ENCODE data around the gene OR6K3.
"Not testable (repeated sequence)": the region's sequence is repeated elsewhere in the genome, so short reads cannot be mapped to it uniquely, and the experiment has no call there.

OR6K3 gene, protein sequence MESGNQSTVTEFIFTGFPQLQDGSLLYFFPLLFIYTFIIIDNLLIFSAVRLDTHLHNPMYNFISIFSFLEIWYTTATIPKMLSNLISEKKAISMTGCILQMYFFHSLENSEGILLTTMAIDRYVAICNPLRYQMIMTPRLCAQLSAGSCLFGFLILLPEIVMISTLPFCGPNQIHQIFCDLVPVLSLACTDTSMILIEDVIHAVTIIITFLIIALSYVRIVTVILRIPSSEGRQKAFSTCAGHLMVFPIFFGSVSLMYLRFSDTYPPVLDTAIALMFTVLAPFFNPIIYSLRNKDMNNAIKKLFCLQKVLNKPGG

DNA sequence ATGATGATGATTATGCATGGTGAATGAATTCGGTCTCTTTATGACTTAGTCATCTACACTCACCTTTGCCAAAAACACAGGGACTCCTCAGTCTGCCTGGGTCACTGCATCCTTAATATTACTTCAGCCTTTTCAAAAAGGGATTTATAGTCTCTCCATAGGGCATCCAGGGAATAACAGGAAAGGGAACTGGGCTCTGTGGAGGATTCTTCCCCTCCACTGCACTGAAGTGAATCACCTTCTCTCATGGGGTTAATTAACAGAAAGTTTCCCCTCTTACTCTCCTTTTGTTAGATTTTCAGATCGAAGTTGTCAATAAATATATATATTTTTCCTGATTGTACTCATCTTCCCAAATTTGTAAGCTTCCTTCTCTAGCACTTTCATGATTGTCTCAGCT lies at the start of gene OR6K3:
OR6K3 (minus strand) TSS at position 101 of the 400 bp plus-strand sequence. CDS start 2,605 bp downstream, outside the sequence.
- FAIRE-seq (no peak), DNase-seq (ENCODE audit: low spot score) (no peak)

DNA sequence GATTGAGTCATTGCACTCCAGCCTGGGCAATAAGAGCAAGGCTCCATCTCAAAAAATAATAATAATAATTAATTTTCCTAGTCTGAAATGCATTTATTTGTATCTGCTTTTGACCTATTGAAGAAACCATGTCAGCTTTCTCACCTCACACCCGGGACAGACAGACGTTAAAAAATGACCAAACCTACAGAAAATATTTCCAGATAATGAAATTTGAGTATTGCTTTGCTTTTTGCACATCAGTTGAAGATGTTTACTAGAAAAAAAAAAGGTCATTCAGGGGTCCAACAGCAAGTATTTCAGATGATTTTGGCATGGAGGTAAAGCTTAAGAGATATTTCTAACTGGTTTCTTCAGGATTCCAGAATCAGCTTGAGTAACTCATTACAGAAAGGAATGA lies 33.9 kb upstream of the OR6K3 start, which contains the start of gene OR6K6:
OR6K6 (plus strand) TSS at position 301 of the 400 bp plus-strand sequence. CDS start 168 bp downstream, outside the sequence.
- FAIRE-seq (no peak), DNase-seq (ENCODE audit: low spot score) (no peak)

DNA sequence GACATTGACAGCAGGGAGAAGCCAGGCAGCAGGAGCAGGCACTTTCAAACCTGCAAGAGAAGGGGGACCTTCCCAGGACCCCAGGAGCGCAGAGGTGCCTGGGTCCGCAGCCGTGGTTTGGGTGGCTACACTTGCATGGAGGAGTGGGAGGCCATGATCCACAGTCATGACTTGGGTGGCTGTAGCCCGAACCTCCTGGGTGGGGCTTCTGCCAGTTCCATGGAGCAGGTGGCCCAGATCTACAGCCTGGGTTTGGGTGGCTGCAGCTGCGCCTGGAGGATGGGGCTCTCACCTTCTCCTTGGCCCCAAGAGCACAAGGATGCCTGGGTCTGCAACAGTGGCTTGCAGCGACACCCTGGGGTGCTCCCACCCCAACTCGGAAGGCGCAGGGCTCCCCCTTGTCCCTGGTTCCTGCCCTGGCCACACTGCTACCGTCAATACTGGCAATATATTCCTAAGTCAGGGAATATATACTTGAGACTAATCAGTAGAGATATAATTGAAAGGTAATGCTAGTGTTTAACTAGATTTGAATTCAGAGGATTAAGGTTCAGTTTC lies 31.7 kb upstream of the OR6K3 start:
- DNase-seq (ENCODE audit: low spot score), result no peak
- no peak for FAIRE-seq

DNA sequence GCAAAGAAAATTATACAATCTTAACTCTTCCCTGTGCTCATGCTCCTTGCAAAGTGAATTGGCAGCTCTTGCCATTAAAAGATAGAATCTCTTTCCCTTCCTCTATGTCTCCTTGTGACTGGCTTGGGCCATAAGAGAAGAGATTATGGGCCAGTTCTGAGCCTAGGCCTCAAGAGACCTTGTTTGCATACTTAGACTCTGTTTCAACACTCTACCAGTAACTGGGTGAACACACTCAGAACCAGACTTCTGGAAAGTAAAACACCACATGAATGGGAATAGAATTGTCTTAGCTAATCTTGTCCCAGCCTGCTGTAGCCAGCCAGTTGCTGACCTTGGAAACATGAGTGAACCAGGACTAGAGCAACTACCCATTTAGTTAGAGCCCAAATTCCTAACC lies 15.3 kb upstream of the OR6K3 start:
- no peak for DNase-seq (ENCODE audit: low spot score)
- no peak for FAIRE-seq

DNA sequence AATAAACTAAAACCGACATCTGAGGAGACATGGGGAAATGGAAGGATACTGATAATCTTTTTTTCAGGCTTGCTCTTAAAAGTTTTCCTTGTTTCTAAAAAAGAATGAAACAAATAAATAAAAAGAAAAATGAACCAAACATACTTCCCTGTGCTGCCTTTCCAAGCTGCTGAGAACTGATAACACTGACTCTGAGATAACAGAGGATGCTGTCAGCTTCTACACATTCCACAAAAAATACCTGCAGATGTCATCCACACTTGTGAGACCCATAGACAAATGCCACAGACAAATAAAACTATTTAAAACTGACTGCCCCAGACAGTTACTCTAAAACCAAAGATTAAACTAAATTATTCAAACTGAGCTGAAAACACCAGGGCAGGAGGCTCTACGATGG lies 12.0 kb upstream of the OR6K3 start:
- FAIRE-seq (no peak), DNase-seq (ENCODE audit: low spot score) (no peak)

DNA sequence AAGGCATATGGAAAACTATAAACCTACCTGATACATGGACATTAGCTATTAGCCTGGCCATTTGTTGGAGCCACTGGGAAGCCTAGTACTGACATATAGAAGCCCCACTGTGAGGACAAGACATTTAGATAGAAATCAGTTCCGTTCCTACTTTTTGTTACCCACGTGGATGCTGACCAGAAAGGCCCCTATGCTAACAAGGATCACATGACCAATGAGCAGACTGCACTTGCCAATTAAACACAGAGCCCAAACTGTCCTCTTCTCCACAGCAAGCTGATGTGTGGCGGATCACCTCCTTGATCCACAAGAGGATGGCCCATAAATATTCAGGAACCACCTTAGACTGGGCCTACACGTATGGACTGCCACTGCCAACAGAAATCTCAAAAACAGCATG lies 11.2 kb upstream of the OR6K3 start:
- DNase-seq (ENCODE audit: low spot score) (no peak), FAIRE-seq (no peak)

DNA sequence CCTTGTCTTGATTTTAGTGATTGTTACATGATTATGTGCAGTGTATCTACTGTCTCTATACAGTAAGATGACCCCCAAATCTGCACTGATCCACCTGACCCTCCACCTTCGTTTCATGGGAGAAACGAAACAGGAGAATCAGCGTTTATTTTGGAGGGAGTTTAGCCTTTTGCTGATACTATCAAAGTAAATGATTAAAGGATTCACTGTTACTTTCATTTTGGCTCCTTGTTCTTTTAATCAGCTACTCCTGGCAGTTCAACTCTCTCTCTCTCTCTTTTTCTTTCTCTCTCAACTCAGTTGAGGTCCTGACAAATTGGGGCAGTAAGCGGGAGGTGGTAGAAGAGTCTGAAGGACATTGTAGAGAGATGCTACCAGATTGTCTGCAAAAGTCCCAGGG lies 9.9 kb upstream of the OR6K3 start:
- FAIRE-seq, result no peak
- DNase-seq (ENCODE audit: low spot score), result no peak

DNA sequence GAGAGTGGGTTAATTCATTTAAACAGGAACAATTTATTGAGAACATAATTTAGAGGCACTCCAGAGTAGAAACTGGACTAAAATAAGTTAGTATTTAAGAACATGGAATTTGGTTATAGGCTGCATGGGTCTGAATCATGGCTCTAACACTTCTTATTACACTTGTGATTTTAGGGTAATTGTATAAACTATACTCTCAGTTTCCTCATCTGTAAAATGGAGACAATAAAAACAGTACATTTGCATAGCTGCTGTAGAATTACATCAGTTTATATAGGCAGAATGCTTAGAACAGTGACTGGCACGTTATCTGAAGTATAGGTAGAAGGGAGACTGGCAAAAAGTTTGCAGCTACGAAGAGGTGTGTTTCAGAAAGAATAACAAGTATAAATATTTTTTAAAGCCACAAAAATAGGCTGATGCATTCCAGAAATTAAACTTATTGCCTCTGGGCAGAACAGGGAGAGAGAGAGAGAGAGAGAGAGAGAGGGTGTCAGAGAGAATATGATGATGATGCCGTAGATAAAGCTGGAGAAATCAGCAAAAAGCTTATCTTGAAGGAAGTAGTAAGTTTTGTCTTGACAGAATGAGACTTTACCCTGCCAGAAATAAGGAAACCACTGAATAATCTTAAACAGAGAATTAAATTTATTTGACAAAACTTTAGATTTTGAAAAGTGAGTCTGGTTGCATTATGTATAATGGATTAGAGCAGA lies 8.1 kb upstream of the OR6K3 start:
- DNase-seq (ENCODE audit: low spot score) (no peak), FAIRE-seq (no peak)

DNA sequence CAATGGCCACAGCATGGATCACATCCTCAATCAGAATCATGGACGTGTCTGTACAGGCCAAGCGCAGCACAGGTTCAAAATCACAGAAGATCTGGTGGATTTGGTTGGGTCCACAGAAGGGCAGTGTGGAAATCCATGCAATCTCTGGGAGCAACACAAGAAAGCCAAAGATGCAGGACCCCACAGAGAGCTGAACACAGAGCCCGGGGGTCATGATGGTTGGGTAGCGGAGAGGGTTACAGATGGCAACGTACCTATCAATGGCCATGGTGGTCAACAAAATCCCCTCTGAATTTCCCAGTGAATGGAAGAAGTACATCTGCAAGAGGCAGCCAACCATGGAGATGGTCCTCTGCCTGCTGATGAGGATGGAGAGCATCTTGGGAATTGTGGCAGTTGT lies 3.9 kb upstream of the OR6K3 start:
- FAIRE-seq (no peak), DNase-seq (ENCODE audit: low spot score) (no peak)

DNA sequence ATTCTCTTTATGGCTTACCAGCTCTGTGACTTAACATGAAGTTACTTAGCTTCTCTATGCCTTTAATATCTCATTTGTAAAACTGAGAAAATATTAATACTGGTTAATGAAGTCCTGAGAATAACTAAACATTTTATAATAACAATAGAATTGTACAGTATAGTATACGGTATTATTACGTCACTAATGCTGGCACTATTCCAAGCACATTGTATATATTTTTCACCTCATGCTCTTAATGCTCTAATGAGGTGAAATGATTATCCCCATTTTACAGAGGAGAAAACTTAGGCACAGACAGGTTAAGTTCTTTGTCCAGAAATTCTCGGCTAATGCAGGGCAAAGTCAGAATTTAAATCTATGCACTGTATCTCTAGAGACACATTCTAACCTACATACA lies 856 bp downstream of the OR6K3 start:
- DNase-seq (ENCODE audit: low spot score) (no peak), FAIRE-seq (no peak)

DNA sequence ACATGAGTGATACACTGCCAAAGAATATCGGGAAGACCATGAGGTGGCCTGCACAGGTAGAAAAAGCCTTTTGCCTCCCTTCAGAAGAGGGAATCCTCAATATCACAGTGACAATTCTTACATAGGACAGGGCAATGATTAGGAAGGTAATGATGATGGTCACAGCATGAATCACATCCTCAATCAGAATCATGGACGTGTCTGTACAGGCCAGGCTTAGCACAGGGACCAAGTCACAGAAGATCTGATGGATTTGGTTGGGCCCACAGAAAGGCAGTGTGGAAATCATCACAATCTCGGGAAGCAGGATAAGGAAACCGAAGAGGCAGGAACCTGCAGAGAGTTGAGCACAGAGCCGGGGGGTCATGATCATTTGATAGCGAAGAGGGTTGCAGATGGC lies 3.2 kb downstream of the OR6K3 start:
- no peak for FAIRE-seq
- DNase-seq (ENCODE audit: low spot score), result no peak

DNA sequence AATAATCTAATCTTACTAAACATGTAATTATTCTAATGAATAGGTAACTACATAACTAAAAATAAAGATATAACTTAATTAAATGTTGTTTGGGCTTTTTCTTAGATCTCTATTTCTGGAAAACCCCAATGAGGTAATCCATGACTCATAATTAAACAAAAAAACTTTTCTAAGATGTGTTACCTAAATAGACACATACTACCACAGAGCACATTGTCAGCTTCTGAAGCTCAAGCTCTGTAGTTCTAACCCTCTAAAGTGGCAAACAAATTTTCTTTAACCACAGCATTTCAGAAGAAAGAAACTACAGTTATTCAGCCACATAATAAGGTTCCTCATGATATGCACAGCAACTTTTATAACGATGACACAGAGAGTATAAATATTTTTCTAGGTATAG lies 4.2 kb downstream of the OR6K3 start:
- DNase-seq (ENCODE audit: low spot score) (no peak), FAIRE-seq (no peak)

DNA sequence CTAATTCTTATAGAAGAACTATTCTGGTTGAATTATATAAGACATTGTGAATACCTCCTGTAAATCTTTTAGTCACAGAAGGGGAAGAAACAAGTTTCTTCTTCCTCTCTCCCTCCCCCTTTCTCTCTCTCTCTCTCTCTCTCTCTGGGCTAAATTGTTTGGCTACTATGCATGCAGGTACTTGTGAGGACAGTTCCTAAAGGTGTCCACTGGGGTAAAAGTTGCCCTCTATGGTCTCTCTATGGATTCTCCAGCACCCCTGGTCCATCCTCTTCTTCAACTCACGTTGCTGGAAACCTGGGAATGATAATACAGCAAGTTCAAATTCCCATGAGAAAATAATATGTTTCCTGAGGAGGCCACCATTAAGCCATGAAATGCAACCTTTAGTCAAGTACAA lies 5.8 kb downstream of the OR6K3 start:
- FAIRE-seq (no peak), DNase-seq (ENCODE audit: low spot score) (no peak)

DNA sequence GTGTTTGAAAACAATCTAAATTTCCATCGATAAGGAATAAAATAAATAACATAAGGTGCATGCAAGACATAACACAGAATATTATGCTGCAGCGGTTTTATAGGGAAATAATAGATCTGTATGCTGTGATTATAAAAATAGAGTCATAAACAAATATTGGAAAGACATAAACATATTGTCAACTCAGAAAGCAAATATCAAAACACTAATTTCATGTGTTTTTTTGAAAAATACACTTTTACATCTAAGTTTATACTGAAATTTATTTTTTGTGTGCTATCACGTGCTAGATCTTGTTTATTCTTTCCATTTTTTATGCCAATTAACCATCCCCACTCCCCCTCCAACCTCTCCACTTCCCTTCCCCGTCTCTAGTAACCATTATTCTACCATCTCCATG lies 9.4 kb downstream of the OR6K3 start:
- FAIRE-seq, result no peak
- DNase-seq (ENCODE audit: low spot score), result no peak

DNA sequence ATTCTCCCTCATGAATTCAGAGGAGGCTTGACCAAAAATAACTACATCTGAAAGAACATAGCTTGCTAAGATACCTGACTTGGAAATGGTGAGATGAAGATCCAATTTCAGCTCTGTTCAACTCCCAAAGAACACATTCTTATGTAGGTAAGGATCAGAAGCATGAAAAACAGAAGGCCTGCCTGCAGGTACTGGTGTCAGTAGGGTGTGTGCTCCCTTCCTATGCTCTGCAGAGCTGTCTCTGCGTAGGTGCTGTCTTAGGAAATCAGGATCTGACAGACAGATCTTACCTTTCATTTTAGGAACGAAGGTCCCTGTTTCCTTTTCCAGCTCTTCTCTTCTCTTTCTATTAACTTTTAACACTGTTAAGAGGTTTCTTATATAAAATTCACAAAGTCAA lies 14.4 kb downstream of the OR6K3 start:
- no peak for FAIRE-seq
- no peak for DNase-seq (ENCODE audit: low spot score)

DNA sequence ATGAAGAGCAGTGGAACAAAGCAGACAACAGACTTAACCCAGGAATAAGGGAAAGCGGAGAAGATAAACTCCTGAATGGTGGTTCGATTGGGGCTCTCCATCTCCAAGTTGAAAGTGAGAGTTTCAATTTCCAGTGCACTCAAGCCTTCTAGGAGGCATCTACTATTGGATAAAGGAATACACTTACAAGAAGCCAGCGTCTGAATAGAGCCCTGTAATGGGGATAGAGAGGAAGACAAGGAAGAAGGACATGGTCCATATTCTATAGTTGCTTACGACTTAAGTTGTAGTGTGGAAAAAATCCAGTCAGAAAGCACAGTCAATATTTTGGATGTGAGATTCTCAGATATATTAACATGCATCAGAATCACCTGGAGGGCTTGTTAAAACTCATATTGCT lies 20.0 kb downstream of the OR6K3 start, which contains the start of gene OR6K2:
OR6K2 (minus strand) TSS at position 101 of the 400 bp plus-strand sequence; CDS start at position 101, 0 bp downstream.
- DNase-seq (ENCODE audit: low spot score) (no peak), FAIRE-seq (no peak)

DNA sequence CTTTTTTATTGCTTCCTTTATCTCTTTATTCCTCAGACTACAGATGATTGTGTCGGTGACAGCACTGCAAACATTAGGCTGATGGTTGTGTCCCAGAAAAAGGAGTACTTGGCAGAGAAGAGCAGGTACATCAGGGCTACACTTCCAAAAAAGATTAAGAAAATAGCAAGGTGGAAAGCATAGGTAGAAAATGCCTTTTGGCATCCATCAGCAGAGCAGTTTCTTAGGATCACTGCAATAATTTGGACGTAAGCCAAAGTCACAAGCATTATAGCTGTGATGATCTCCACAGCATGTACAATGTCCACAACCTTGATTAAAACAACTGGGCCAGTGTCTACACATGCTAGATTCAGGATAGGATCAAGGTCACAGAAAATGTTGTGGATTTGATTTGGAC lies 25.9 kb downstream of the OR6K3 start:
- peak; percentile 32 for FAIRE-seq
- no peak for DNase-seq (ENCODE audit: low spot score)

DNA sequence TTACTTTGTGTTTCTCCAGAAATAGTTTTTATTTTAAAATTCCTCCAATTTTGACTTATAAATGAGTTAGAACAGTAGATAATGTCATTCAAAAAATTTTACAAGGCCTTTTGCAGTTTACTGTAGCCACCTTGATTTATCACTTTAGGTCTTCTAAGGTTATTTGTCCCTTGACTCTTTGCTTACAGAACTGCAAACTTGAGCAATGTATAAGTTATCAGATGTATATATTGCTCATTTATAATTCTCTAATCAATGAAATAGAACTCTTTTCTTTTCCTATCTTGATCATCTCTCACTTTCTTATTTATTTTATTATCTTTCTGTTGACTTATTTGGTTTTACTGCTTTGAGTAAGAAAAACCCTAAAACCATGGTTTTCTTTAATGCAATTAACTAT lies 28.2 kb downstream of the OR6K3 start:
- DNase-seq (ENCODE audit: low spot score) (no peak), FAIRE-seq (no peak)

DNA sequence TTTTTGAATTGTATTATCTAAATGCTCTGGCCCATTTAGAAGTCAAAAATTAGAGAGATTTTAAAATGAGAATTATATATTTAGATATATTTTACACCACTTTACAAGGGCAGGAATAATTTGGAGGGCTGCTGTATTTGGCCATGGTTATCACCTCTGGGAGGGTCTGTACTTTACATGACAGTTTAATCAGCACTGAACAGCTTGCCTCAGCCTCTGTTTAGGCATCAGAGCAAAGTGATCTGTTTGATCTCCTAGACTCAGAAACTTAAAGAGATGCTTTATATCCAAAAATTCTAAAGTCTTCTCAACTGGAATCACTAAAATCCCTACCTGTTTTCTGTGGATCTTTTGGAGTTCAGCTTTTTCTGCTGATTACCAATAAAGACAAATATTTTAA lies 28.6 kb downstream of the OR6K3 start:
- no peak for DNase-seq (ENCODE audit: low spot score)
- no peak for FAIRE-seq

DNA sequence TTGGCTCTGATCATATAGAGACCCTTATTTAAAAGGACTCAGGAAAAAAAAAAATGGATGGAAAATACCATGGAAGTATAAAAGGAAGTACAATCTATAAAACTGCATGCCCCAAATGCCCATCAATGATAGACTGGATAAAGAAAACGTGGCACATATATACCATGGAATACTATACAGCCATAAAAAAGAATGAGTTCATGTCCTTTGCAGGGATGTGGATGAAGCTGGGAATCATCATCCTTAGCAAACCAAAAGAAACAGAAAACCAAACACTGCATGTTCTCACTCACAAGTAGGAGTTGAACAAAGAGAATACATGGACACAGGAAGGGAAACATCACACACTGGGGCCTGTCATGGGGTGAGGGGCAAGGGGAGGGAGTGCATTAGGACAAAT lies 29.4 kb downstream of the OR6K3 start:
- DNase-seq (ENCODE audit: low spot score); FAIRE-seq: not testable (repeated sequence)

DNA sequence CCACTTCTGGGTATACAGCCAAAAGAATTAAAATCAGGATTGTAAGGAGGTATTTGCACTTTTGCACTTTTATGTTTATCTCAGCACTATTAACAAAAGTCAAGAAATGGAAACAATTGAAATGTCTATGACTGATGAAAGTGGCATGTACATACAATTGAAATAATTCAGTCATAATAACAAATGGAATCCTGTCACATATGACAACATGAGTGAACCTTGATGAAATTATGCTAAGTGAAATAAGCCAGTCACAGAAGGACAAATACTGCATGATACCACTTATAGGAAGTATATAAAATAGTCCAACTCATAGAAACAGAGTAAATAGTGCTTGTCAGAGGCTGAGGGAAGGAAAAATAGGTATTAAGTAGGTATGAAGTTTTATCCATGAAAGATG lies 30.6 kb downstream of the OR6K3 start:
- FAIRE-seq (no peak), DNase-seq (ENCODE audit: low spot score) (no peak)

DNA sequence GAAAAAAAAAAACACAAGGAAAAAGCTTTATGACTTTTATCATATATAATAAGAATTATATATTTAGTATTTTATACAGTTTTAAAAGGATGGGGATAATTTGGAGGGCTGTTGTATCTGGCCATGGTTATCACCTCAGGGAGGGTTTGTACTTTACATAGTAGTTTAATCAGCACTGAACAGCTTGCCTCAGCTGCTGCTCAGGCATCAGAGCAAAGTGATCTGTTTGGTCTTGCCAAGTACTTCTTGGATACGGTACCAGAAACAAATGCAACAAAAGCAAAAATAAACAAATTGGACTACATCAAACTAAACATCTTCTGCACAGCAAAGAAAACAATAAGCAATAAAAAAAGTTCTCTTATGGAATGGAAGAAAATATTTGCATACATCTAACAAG lies 31.4 kb downstream of the OR6K3 start:
- FAIRE-seq, result no peak
- DNase-seq (ENCODE audit: low spot score), result no peak

DNA sequence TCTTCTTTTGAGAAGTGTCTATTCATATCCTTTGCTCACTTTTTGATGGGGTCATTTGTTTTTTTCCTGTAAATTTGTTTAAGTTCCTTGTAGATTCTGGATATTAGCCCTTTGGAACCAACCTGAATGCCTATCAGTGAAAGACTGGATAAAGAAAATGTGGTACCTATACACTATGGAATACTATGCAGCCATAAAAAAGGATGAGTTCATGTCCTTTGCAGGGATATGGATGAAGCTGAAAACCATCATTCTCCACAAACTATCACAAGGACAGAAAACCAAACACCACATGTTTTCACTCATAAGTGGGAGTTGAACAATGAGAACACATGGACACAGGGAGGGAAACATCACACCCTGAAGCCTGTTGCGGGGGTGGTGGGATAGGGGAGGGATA lies 32.2 kb downstream of the OR6K3 start:
- not testable (repeated sequence) for FAIRE-seq; DNase-seq (ENCODE audit: low spot score)

Measured in urothelium cell line (cell line).